ENCODE measurements around the gene ASIC4. TPM values are rescaled to one million over a fixed set of nuclear protein-coding genes. Genes with fewer than 3 reads are reported as not detected.

Gene ASIC4
- total RNA-seq, 2 donors from 2014 or later = not detected

DNA sequence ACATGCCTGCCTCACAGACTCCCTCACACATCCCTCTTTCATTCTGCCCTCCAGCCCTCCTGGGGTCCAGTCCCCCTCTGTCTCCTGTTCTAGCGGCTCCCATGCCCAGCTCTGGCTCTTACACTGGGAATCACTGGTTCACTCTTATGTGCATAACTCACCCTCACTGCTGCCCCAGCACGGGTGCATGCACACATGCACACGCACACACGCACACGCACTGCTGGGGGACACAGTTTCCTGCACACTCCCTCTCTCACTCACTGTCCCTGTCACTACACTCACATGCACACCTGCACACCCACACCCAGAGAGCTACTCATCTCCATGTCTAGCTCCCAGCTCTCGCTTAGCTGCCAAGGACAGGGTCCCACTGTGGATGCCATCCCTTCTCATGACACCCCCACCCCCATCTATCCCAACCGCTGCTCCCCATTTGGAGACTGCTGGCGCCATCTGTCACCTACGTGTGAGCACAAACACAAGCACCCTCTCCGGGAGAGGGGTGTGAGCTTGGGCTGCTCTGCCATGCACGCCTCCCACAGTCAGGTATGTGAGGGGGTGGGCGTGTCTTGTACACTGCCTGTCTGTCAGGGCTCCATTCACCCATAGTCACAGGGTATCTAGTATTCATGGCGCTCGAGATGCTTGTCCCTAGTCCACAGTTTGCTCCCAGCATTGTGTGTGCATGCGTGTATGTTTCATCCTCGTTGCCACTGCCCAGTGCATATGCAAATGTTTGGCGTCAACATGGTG lies 1.8 kb downstream of the ASIC4 start:
- Histone ChIP-seq H3K4me1 (peaks cover 10% of the 10 kb centered on the region), H3K4me3 (no peak overlapping the region), H3K27me3 (peaks cover 0 to 8% of the 10 kb centered on the region in 2 donors), H3K9me3 (no peaks in the 10 kb centered on the region), H3K36me3 (replicated peaks in 1 of 2; ENCODE audit: insufficient read depth in 1 of 2, low read depth in 2 of 2) (no peaks in the 10 kb centered on the region), H3K27ac (no peak overlapping the region)
- 48 to 67% methylated on average over 17 of the region's 17 CpGs for WGBS, 2 donors
- intact Hi-C loops (cut with DNase I) = no loop called here
- DNase-seq (no peak), ATAC-seq (no peak)
- no peak for TF ChIP-seq POLR2A (IDR thresholded peaks at IDR 0.05)
- TF ChIP-seq, protein P1, sequence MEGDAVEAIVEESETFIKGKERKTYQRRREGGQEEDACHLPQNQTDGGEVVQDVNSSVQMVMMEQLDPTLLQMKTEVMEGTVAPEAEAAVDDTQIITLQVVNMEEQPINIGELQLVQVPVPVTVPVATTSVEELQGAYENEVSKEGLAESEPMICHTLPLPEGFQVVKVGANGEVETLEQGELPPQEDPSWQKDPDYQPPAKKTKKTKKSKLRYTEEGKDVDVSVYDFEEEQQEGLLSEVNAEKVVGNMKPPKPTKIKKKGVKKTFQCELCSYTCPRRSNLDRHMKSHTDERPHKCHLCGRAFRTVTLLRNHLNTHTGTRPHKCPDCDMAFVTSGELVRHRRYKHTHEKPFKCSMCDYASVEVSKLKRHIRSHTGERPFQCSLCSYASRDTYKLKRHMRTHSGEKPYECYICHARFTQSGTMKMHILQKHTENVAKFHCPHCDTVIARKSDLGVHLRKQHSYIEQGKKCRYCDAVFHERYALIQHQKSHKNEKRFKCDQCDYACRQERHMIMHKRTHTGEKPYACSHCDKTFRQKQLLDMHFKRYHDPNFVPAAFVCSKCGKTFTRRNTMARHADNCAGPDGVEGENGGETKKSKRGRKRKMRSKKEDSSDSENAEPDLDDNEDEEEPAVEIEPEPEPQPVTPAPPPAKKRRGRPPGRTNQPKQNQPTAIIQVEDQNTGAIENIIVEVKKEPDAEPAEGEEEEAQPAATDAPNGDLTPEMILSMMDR (IDR thresholded peaks at IDR 0.05) = no peak

DNA sequence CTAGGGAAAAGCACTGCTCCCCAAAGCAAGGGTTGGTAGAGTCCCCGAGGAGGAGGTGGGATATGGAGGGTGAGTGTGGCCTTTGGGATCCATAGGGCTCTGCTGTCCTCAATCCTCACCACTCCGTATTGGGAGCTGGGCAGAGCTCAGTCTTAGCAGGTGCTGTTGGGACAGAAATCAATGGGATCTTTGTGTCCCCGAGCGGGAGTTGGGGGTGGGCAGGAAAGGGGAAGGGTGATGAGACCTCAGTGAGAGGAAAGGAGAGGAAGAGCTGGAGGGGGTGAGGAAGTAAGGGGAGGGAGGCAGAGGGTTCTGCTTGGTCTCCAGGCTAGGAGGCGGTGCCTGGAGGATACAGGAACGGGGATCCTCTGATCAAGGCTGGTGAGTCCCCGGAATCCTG lies 2.6 kb downstream of the ASIC4 start:
- no peak for DNase-seq
- Histone ChIP-seq H3K4me1 (peaks cover 10% of the 10 kb centered on the region), H3K27me3 (peaks cover 0 to 6% of the 10 kb centered on the region in 2 donors), H3K27ac (no peak overlapping the region), H3K9me3 (no peaks in the 10 kb centered on the region), H3K36me3 (replicated peaks in 1 of 2; ENCODE audit: insufficient read depth in 1 of 2, low read depth in 2 of 2) (no peaks in the 10 kb centered on the region), H3K4me3 (no peak overlapping the region)
- no peak for ATAC-seq
- intact Hi-C loops (cut with DNase I) = no loop called here
- 51 to 61% methylated on average over 7 of the region's 7 CpGs for WGBS, 2 donors
- TF ChIP-seq POLR2A (IDR thresholded peaks at IDR 0.05) = no peak
- TF ChIP-seq, protein P1 (IDR thresholded peaks at IDR 0.05) = no peak

DNA sequence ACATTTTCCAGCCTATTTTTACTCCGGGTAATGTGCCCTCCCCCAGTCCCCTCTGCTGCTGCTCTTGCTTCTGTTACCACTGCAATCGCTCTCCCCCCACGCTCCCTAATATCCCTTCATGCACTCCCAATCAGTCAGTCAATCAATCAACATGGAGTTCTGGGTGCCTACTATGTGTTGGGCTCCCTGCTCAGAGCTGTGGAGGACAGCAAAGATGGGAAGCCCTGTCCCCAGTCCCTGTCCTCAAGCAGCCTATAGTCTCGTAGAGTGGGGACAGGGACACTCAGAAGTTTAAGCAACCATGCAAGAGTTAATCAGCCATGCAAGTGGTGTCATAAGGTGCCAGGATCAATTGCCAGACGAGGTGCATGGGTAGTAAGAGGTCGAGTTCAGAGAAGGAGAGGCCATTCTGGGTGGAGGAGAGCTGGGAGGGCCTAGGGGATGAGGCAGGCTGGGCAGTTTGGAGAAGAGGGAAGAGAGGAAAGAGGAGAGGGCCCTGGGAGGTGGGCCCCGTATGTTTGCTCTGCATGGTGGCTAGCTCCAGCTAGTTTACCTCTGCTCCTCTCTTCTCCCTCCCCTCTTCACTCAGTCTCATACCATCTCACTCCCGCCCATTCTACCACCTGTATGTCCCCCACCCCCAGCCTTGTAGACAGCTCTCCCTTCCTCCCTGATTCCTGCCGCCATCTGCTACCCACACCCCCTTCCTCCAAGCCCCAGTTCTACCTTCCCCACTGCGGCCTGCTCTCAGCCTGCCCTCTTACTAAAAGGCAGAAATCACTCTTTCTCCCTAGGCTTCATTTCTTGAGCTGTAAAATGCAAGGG lies 3.9 kb downstream of the ASIC4 start:
- intact Hi-C loops (cut with DNase I) = no loop called here
- TF ChIP-seq, protein P1 (IDR thresholded peaks at IDR 0.05) = no peak
- no peak for TF ChIP-seq POLR2A (IDR thresholded peaks at IDR 0.05)
- Histone ChIP-seq H3K4me1 (peaks cover 14% of the 10 kb centered on the region), H3K27ac (no peak overlapping the region), H3K4me3 (no peak overlapping the region), H3K36me3 (replicated peaks in 1 of 2; ENCODE audit: insufficient read depth in 1 of 2, low read depth in 2 of 2) (no peaks in the 10 kb centered on the region), H3K27me3 (peaks cover 0 to 15% of the 10 kb centered on the region in 2 donors), H3K9me3 (no peaks in the 10 kb centered on the region)
- WGBS, 2 donors = 48 to 62% methylated on average over 10 of the region's 10 CpGs
- no peak for ATAC-seq
- DNase-seq = no peak

DNA sequence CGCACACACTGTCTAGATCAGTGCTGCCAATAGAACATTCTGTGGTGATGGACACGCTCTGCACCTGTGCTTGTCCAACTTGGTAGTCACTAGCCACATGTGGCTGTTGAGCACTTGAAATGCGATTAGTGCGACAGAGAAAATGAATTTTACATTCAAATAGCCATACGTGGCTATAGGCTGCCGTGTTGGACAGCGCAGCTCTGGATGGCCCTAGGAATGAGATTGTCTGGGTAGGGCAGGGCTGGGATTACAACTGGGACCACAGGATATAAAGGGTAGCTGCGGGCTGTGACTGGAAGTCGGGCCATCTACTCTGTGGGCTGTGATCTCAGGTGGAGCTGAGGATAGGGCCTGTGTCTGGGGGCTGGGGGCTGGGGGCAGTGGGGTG lies 5.2 kb downstream of the ASIC4 start:
- DNase-seq = no peak
- WGBS, 2 donors = 85 to 86% methylated on average over 9 of the region's 9 CpGs
- Histone ChIP-seq H3K36me3 (replicated peaks in 1 of 2; ENCODE audit: insufficient read depth in 1 of 2, low read depth in 2 of 2) (no peaks in the 10 kb centered on the region), H3K27me3 (peaks cover 0 to 17% of the 10 kb centered on the region in 2 donors), H3K27ac (no peak overlapping the region), H3K4me3 (no peak overlapping the region), H3K4me1 (peaks cover 9% of the 10 kb centered on the region), H3K9me3 (no peaks in the 10 kb centered on the region)
- TF ChIP-seq POLR2A (IDR thresholded peaks at IDR 0.05) = no peak
- TF ChIP-seq, protein P1 (IDR thresholded peaks at IDR 0.05) = no peak
- intact Hi-C loops (cut with DNase I) = no loop called here
- ATAC-seq = no peak

All from body of pancreas (tissue), 4 donors.